ENCODE measurements around the gene C15orf61. TPM values are rescaled to one million over a fixed set of nuclear protein-coding genes. Genes with fewer than 3 reads are reported as not detected.

Gene C15orf61
- total RNA-seq = 2.5 TPM in 2 replicates

DNA sequence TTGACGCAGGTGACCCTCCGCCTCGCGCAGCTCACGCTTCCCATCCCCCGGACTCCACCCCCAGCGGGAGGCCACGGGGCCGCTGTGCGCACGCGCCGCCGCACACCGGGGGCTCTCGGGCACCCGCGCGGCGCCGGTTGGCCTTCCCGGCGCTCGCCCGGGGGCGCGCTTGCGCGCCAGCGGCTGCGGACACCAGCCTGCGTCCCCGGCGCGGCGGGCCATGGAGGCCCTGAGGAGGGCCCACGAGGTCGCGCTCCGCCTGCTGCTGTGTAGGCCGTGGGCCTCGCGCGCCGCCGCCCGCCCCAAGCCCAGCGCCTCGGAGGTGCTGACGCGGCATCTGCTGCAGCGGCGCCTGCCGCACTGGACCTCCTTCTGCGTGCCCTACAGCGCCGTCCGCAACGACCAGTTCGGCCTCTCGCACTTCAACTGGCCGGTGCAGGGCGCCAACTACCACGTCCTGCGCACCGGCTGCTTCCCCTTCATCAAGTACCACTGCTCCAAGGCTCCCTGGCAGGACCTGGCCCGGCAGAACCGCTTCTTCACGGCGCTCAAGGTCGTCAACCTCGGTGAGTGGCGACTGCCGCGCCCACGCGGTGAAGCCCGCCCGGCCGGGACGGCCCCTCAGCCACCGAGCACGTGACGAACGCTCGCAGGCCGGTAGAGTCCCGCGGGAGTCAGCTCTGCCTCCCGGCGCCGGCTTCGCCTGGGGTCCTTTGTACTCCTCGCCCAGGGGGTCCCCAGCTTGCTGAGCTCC is at the start of gene C15orf61:
TSS of gene C15orf61 (plus strand) at position 103 of the 754 bp plus-strand sequence. CDS start at position 221, 118 bp downstream.

DNA sequence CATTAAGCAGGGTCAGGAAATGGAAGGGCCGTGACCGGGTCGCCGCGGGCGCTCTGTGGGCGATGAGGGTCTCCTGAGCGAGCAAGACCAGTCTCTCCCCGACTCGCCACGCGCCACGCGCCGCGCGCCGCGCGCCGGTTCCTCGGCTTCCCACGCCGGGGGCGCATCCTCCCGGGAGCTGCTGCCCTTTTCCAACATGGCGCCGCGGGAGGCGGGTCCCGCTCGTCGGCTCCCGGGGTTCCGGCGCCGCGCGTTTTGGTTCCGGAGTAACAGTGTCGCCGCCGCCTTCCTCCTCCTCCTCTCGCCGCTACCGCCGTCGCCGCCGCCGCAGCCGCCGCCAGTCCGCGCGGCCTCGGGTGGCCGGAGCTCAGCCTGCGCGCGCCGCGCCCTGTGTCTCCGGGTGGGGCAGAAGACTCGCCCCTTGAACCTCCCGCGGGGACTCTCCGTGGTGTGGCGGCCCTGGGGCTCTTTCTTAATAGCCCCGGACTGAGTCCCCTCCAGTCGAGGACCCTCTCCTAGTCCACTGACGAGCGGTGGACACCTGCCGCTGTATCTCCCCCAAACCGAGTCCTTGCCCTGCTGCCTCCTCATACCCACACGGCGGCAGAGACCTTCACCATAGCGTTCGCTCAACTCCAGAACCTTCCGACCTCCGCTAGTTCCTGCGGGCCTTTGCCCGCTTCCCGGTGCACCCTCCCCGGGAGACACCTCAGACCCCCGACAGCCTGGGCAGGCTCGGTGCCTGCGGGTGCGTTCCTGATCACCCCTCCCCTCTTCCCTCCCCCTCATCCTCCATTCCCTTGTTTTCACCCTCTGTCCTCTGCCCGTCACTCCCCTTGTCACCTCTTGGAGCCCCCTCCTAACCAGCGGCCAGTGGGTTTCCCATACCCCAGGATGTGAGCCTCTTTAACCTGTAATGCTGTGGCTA is 21.8 kb downstream of the C15orf61 start, which contains the start of gene MAP2K5:
TSS of gene MAP2K5 (plus strand) at position 284 of the 928 bp plus-strand sequence. CDS start at position 917, 633 bp downstream.

Other genes starting within 250 kb of the C15orf61 start
- gene MAP2K5, start 21.6 kb downstream of the C15orf61 start, total RNA-seq = 11.2 and 11.4 TPM in 2 replicates

Measured in smooth muscle cell of the pulmonary artery (primary cell).